Activated T-cell treated with anti-CD3 and anti-CD28 coated beads, Interleukin-2, amount 50 U/mL, for 4 hours (primary cell): ENCODE data around the gene OBI1. TPM values are rescaled to one million over a fixed set of nuclear protein-coding genes. Genes with fewer than 3 reads are reported as not detected.

Experiments used
- ATAC-seq, 2 donors: fragments of 200-7000 bp; cut with Tn5 transposase; one replicate each; pipeline ENCODE4 v1.10.0; 2021
- DNase-seq: peaks from one replicate; pipeline ENCODE4 v3.0.0-alpha.2; 2020
- H3K27me3 Mint-ChIP-seq: one replicate; pipeline ENCODE4 v1.8.0; 2021; ENCODE audit warnings: low read depth, mixed read lengths
- H3K36me3 Mint-ChIP-seq: one replicate; pipeline ENCODE4 v1.8.0; 2022; ENCODE audit warnings: mixed read lengths; ENCODE audit not compliant: insufficient read depth
- H3K4me1 Mint-ChIP-seq: one replicate; pipeline ENCODE4 v1.8.0; 2021; ENCODE audit warnings: low read depth, mixed read lengths
- H3K4me3 Mint-ChIP-seq: one replicate; pipeline ENCODE4 v1.8.0; 2021; ENCODE audit warnings: mild to moderate bottlenecking, moderate library complexity, mixed read lengths
- H3K9me3 Mint-ChIP-seq: one replicate; pipeline ENCODE4 v1.8.0; 2021; ENCODE audit warnings: mixed read lengths
- total RNA-seq, 3 donors: library from RNA; stranded (reverse); gene quantifications; one replicate each; pipeline ENCODE4 v1.2.1, GENCODE V29; 2021

OBI1 gene
- total RNA-seq, 3 donors from 2014 or later = 15.3 to 17.1 (median 15.6) TPM

DNA sequence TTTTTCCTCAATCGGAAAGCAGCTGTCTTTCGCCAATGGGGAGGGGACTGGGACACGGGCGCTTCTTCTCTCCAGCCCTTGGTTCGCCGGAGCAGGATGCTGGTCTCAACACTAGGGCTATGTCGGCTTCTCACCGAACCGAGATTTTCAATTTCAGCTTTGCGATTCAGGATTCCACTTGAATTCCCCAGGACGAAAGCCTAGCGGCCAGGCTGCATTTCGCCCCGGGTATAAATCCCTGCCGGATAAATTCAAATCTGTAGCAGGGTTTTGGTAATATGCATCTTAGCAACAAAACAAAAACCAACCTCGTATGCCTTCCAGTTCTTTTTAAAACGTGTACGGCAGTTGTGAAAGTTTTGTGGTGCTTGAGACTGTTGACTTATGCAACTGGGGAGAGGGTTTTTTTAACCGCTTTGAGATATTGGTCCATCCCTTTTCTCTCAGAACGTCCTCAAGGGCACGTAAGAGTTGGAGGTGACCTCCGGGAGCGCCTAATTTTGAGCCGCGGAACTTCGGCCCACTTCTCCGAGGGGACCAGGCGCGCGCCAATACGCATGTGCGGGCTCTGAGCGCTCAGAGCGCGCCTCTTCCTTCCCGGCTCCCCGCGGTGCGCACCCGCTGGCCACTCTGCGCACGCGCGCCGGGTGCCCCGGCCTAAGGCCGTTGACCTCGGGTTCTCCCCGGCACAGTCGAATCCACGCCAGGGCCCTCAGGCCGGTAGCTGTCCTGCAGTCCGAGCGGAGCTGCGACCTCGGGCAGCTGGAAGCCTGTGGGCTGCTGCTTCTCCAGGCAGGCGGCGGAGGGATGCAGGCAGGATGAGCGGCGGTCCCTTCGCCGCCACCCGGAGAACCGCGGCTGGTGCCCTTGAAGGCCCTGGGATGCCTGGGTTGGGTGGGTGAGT lies 63.2 kb downstream of the OBI1 start:
- peaks cover 87% of the 10 kb centered on the region for H3K27me3 Mint-ChIP-seq
- H3K4me3 Mint-ChIP-seq = no peak overlapping the region
- peaks cover 2% of the 10 kb centered on the region for H3K4me1 Mint-ChIP-seq
- H3K36me3 Mint-ChIP-seq = peaks cover 3% of the 10 kb centered on the region
- DNase-seq (no peak), ATAC-seq (peak; percentile 18 to 43)
- peaks cover 6% of the 10 kb centered on the region for H3K9me3 Mint-ChIP-seq

DNA sequence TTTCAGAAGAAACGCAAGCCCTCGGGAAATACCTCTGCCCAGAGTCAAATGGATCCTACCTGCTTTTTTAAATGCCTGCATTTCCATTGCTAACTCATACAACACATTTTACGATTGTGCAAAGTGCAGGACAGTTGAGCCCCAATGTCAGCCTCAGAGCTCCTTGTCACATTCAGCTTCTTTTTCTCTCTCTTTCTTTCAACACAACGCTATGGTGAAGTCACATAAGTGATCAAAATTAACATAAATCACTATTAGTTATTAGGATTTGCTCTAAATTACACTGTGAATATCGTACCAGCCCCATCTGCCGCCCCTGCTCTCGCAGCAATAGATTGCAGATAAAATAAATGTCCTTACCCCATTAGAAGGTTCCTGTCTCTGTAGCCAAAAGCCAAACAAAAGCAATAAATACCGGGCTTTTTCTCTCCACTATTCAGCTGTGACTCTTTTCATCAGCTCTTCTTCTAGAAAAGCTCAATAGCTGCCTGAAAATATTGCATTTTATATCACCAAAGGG lies 64.4 kb downstream of the OBI1 start:
- ATAC-seq = no peak
- no peak overlapping the region for H3K4me3 Mint-ChIP-seq
- peaks cover 14% of the 10 kb centered on the region for H3K9me3 Mint-ChIP-seq
- H3K27me3 Mint-ChIP-seq = peaks cover 85% of the 10 kb centered on the region
- H3K36me3 Mint-ChIP-seq = peaks cover 3% of the 10 kb centered on the region
- no peaks in the 10 kb centered on the region for H3K4me1 Mint-ChIP-seq
- DNase-seq = no peak

DNA sequence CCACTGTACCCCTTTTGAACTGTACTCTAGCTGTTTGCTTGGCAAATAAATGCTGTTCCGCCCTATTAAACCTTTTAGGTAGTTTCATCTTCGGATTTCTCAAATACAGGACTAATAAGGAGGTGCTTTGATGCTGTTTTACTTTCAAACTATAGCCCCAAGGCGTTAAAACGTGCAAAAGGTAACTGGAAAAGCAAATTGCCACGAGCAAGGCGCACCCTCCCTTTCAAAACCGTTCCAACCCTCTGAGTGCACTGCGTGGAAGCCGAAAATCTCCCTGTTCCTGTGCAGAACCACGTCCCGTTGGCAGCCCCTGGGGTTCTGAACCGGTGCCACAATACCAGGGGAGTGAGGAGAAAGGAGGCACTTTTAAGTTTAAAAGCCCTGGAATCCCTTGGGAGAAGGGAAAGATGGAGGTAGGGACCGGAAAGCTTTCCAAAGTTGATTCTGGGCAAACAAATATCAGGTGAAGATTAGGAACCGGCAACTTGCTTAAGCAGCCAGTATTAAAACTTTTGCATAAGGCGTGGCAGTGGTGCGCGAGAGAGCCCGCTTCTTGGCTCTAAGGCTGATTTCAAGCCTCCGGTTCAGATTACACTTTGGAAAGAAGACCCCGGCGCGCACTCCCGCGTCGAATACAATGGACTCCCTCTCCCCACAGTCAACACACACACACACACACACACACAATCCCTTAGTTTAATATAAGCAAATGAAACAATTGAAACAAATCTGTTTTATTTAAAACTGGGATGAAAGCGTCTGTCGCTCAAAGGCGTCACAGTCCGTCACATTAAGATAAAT lies 65.1 kb downstream of the OBI1 start:
- ATAC-seq (no peak), DNase-seq (no peak)
- peaks cover 14% of the 10 kb centered on the region for H3K9me3 Mint-ChIP-seq
- H3K4me3 Mint-ChIP-seq = no peak overlapping the region
- H3K27me3 Mint-ChIP-seq = peaks cover 85% of the 10 kb centered on the region
- no peaks in the 10 kb centered on the region for H3K4me1 Mint-ChIP-seq
- H3K36me3 Mint-ChIP-seq = peaks cover 3% of the 10 kb centered on the region

DNA sequence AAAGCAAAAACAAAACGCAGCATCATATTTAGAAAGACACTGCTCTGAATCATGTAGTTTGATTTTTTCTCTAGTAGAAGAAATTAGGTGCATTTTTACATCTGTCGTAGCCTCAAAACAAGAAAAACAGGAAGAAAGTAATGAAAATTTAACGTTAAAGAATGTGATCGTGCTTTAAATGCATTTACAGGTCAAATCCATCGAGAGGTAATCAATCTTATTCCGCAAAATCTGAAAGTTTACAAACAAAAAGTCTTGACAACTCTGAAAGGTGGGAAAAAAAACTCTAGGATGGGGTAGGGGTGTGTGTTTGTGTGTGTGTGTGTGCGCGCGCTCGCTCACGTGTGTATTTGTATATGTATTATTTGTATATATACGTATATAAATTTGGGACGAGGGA lies 65.8 kb downstream of the OBI1 start:
- ATAC-seq = no peak
- Mint-ChIP-seq H3K36me3 (peaks cover 3% of the 10 kb centered on the region), H3K9me3 (peaks cover 19% of the 10 kb centered on the region), H3K27me3 (peaks cover 85% of the 10 kb centered on the region), H3K4me3 (no peak overlapping the region), H3K4me1 (no peaks in the 10 kb centered on the region)
- no peak for DNase-seq

DNA sequence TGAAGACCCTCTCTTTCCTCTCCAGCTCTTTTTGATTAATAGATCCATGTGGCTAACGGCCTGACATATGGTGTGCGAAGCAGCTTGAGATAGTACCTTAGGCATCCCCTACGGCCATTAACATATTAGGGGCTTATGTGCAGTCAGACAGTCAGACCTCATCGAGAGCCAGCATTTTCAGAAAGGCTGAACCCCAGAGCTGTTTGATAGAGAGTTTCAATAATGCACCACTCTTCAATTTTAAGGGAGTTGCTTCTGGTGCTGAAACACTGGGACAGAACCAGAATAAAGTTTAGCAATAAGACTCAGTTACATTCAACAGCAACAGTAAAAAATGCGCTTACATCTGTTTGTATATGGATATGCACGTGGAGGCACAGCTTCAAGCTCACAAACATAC lies 66.4 kb downstream of the OBI1 start:
- ATAC-seq = no peak
- Mint-ChIP-seq H3K9me3 (peaks cover 25% of the 10 kb centered on the region), H3K27me3 (peaks cover 87% of the 10 kb centered on the region), H3K4me3 (no peak overlapping the region), H3K36me3 (peaks cover 2% of the 10 kb centered on the region), H3K4me1 (no peaks in the 10 kb centered on the region)
- no peak for DNase-seq

DNA sequence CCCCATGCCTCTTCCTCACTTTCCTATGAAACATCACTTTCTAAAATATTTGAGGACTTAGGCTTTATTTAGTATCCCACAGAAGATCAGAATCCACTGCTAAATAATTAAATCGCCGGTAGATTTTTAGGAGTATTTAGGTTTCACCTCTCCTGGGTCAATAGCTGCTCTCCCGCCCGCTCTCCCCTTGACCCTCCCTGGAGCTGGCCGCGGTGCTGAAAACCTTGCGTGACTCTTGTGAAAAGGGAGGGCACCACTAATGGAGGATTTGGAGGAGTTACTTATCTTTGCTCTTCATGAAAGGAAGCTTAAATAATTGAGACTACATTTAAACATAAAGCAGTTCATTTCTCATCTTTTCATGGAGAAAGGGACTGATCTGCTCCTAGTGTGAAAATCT lies 69.7 kb downstream of the OBI1 start:
- Mint-ChIP-seq H3K27me3 (peaks cover 86% of the 10 kb centered on the region), H3K4me1 (peaks cover 4% of the 10 kb centered on the region), H3K9me3 (peaks cover 19% of the 10 kb centered on the region), H3K4me3 (no peak overlapping the region), H3K36me3 (no peaks in the 10 kb centered on the region)
- ATAC-seq = no peak
- no peak for DNase-seq

DNA sequence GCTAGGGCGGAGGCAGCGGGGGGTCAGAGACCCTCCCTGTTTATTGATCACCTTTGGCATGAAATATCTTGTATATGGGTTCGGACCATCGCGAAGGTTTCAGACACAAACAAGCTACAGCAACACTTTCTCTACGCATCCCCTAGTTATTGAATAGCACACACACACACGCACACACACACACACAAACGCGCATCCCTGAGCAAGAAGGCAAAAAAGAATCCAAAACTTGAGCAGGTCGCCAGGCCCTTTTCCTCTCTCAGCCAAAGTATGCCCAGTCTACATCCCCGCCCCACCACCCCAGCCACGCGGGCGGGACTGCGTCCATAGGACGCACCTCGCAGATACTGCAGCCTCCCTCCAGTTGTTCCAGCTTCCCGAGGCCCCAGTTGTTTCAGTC lies 71.6 kb downstream of the OBI1 start:
- Mint-ChIP-seq H3K36me3 (no peaks in the 10 kb centered on the region), H3K9me3 (peaks cover 18% of the 10 kb centered on the region), H3K4me1 (peaks cover 4% of the 10 kb centered on the region), H3K4me3 (no peak overlapping the region), H3K27me3 (peaks cover 77% of the 10 kb centered on the region)
- ATAC-seq (no peak), DNase-seq (no peak)

DNA sequence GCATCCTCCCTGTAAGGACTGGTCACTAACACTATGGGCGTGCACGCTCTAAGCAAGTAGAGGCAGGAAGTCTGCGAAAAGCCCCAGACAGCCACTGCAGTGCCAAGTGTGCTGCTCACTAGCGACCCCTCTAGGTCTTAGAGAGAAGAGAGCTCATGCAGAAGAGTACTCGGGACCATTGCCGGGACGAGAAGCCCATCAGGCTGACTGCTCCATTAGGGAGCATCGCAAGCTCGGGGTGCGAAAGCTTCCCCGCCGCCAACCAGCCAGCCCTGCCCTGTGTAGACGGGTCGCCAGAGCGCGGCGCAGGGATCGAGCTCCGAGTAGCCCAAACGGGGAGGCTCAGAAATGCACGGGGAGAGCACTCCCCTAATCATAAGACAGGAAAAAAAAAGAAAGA lies 72.2 kb downstream of the OBI1 start:
- DNase-seq (no peak), ATAC-seq (no peak)
- Mint-ChIP-seq H3K4me1 (peaks cover 4% of the 10 kb centered on the region), H3K36me3 (no peaks in the 10 kb centered on the region), H3K9me3 (peaks cover 18% of the 10 kb centered on the region), H3K27me3 (peaks cover 71% of the 10 kb centered on the region), H3K4me3 (no peak overlapping the region)

DNA sequence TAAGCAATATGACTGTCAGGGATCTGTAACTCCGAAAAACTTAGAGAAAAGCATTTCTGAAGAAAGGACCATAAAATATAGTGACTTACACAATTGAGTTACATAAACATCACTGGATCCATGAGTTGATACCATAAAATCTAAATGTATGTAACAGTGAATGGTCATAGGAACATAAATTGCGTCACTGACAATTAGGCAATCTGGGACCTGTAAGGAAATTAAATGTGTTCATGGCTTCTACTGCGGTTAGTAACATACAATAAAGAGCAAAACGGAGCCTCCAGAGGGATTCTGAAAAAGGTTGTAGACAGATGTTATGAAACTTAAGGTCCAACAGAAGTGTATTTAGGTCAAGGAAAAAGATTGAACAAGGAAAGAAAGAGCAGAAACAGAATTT lies 82.7 kb downstream of the OBI1 start:
- DNase-seq = no peak
- H3K4me1 Mint-ChIP-seq = no peaks in the 10 kb centered on the region
- peaks cover 25% of the 10 kb centered on the region for H3K27me3 Mint-ChIP-seq
- no peaks in the 10 kb centered on the region for H3K9me3 Mint-ChIP-seq
- H3K4me3 Mint-ChIP-seq = no peak overlapping the region
- ATAC-seq = no peak
- H3K36me3 Mint-ChIP-seq = no peaks in the 10 kb centered on the region

DNA sequence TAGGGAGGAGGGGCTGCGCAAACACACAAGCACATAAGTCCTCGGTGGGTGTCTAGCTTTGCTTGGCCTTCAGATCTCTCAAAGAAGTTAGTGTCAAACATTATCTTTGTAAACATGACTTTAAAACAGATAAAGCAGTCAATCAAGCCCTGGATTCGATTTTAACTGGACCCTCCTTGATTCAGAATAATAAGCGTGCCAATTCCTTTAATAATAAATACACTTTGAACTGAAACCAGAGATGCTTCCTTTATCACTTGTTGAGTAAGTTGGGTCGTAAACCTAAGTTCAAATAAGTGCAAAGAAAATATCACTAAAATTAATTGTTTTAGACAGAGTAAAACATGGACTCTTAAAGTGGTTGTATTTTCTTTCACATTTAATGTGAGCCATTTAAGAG lies 86.5 kb downstream of the OBI1 start:
- H3K36me3 Mint-ChIP-seq = no peaks in the 10 kb centered on the region
- no peaks in the 10 kb centered on the region for H3K4me1 Mint-ChIP-seq
- DNase-seq = no peak
- H3K9me3 Mint-ChIP-seq = no peaks in the 10 kb centered on the region
- no peak for ATAC-seq
- peaks cover 14% of the 10 kb centered on the region for H3K27me3 Mint-ChIP-seq
- no peak overlapping the region for H3K4me3 Mint-ChIP-seq

DNA sequence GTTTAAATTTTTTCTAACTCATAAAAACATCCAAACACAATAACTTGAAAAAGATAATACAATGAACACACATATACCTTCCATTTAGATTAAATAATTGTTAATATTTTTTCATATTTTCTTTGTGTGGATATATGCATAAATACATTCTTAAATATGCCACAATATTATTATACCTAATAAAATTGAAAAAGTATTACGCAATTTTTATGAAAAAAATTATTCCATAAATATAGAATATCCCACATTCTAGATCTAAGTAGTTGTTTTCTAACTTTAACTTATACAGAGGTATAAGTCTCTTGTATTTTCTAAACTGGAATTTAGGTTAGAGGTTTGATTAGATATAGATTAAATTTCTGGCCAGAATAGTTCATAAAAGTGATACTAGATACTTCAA lies 89.9 kb downstream of the OBI1 start:
- Mint-ChIP-seq H3K9me3 (no peaks in the 10 kb centered on the region), H3K4me3 (no peak overlapping the region), H3K27me3 (peaks cover 11% of the 10 kb centered on the region), H3K4me1 (no peaks in the 10 kb centered on the region), H3K36me3 (no peaks in the 10 kb centered on the region)
- no peak for ATAC-seq
- no peak for DNase-seq

DNA sequence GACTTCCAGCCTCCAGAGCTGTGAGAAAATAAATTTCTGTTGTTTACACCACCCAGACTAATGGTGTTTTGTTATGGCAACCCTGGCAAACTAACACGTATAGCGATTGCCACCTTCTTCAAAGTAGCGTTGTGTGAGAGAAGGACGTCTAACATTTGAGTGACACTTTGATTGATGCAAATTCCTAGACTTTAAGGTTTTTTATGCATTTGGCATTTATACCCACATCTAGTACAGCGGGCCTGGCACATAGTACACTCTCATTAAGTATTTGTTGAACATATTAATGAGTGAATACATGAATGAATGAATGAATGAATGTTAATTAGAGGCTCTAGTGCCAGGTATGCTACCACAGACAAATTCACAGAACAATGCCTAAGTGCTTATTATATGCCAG lies 92.3 kb downstream of the OBI1 start:
- H3K27me3 Mint-ChIP-seq = peaks cover 11% of the 10 kb centered on the region
- no peaks in the 10 kb centered on the region for H3K4me1 Mint-ChIP-seq
- ATAC-seq (no peak), DNase-seq (no peak)
- H3K36me3 Mint-ChIP-seq = no peaks in the 10 kb centered on the region
- H3K9me3 Mint-ChIP-seq = no peaks in the 10 kb centered on the region
- H3K4me3 Mint-ChIP-seq = no peak overlapping the region
